ENCODE results near the gene SCIN.

Gene SCIN

DNA sequence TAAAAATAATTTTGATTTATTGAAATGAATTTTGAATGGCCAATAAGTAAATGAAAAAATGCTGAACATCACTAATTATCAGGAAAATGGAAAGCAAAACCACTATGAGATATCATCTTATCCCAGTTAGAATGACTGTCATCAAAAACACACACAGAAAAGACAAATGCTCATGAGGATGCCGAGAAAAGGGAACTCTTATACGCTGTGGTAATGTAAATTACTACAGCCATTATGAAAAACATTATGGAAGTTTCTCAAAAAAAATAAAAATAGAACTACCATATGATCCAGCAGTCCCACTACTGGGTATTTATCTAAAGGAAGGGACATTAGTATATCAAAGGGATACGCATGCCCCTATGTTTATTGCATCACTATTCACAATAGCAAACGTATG lies 15.8 kb downstream of the SCIN start:
- TF ChIP-seq GATA3 (IDR thresholded peaks at IDR 0.05; ENCODE audit: low read depth, low read length) = no peak
- no peak for TF ChIP-seq GATA2 (IDR thresholded peaks at IDR 0.05; ENCODE audit: low read depth, low read length)

DNA sequence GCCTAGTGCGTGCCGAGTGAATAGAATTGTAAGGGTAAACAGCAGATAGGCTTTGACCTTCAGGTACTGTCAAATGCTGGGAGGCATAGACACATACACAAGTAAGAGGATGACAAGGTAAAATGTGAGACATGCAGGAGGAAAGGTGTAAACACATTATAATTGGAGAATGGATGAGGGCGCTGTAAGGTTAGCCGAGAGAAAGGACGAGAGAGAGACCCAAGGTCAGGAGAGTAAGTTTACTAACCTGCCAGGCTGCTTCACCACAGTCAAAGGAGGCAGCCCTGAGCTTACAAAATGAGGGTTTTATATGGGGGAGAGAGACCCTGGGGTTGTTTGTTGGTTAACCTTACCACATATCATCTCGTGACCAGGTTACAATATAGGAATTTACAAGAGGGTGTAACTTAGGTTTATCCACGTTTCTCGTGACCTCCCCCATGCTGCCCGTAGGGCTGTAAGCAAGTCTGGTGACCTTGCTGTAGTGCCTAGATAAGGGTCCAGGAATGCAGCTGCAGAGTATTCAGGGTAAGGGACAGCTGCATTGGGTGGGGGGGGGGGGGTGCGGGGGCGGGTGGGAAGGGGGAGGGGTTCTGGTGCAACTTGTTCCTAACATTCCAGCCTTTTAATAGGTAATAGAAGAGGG lies 17.9 kb downstream of the SCIN start:
- TF ChIP-seq GATA2 (IDR thresholded peaks at IDR 0.05; ENCODE audit: low read depth, low read length) (no peak), GATA3 (IDR thresholded peaks at IDR 0.05; ENCODE audit: low read depth, low read length) (no peak)

DNA sequence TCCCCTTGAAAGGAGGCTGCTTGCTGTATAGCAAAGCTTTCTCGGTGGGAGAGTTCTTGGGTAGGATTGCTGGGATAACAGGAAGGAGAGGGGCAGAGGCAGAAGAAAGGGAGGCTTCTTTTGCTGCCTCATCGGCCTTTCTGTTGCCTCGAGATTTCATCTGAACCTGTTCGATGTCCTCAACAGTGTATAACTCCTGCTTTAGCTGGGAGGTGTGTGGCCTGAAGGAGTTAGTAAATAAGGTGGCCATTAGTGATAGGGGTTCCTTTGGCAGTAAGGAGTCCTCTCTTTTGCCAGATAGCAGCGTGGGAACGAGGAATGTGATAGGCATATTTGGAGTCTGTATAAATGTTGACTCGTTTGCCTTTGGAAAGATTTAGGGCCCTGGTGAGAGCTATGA lies 20.0 kb downstream of the SCIN start:
- TF ChIP-seq GATA2 (IDR thresholded peaks at IDR 0.05; ENCODE audit: low read depth, low read length) (no peak), GATA3 (IDR thresholded peaks at IDR 0.05; ENCODE audit: low read depth, low read length) (no peak)

DNA sequence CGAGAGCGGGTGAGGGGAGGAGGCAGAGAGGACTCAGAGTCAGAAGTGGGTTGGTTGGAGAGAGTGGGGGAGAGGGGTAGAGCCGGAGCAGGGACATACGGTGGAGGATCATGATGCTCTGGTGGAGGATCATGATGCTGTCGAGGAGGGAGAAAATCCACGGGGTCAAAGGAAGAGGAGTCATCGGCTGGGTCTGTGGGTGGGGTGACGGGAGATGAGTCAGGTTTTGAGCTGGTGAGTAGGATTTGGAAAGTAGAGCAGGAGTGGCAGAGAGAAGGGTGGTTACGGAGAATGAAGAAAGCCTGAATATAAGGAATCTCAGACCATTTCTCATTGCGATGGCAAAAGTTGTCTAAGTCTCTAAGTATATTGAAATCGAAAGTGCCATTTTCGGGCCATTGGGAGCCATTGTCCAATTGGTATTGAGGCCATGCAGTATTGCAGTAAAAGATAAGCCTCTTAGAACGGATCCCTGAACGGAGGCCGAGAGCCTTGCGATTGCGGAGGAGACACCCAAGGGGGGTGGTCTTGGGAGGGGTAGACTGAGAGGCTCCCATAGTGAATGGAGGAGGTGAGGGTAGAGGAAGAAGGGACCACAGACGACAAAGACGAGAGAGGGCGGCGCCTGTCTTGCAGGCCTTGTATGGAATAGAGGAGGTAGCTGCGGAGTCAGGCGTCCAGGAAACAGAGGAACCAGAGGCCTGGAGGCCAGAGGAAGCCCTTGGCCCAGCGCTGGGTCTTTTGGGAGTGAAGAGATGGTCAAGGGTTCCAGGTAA lies 23.8 kb downstream of the SCIN start:
- no peak for TF ChIP-seq GATA3 (IDR thresholded peaks at IDR 0.05; ENCODE audit: low read depth, low read length)
- no peak for TF ChIP-seq GATA2 (IDR thresholded peaks at IDR 0.05; ENCODE audit: low read depth, low read length)

DNA sequence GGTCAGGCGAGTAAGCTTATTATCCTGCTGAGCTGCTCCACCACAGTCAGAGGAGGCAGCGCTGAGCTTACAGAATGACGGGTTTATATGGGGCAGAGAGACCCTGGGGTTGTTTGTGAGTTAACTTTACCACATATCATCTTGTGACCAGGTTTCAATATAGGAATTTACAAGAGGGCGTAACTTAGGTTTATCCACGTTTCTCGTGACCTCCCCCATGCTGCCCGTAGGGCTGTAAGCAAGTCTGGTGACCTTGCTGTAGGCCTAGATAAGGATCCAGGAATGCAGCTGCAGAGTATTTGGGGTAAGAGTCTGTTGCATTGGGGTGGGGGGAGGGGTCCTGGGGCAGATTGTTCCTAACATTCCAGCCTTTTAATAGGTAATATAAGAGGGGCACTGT lies 24.6 kb downstream of the SCIN start:
- TF ChIP-seq GATA2 (IDR thresholded peaks at IDR 0.05; ENCODE audit: low read depth, low read length) = no peak
- no peak for TF ChIP-seq GATA3 (IDR thresholded peaks at IDR 0.05; ENCODE audit: low read depth, low read length)

DNA sequence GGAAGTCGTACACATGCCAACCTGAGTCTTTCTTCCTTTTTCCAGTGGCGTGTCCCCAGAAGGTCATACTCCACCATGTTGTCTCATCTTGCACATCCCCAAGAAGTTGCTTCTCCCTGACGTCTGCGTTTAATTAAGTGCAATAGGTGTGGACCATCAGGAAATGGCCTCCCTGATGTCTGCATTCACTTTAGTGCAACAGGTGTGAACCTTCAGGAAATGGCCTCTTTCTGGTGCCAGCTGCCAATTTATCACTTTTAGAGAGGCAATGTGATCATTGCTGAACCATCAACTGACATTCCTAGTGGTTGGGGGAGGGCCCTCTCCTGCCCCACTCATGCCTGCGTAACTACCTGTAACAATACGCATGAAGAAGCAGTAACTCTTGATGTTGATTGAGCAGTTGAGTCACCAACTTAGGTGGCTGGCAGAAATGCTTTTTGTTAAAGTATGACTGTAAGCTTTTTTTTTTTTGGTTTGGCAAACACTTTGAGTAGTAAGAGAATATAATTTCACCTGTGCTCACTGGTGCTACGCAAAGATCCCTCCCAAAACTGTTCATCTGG lies 25.8 kb downstream of the SCIN start:
- TF ChIP-seq GATA2 (IDR thresholded peaks at IDR 0.05; ENCODE audit: low read depth, low read length) (no peak), GATA3 (IDR thresholded peaks at IDR 0.05; ENCODE audit: low read depth, low read length) (no peak)

DNA sequence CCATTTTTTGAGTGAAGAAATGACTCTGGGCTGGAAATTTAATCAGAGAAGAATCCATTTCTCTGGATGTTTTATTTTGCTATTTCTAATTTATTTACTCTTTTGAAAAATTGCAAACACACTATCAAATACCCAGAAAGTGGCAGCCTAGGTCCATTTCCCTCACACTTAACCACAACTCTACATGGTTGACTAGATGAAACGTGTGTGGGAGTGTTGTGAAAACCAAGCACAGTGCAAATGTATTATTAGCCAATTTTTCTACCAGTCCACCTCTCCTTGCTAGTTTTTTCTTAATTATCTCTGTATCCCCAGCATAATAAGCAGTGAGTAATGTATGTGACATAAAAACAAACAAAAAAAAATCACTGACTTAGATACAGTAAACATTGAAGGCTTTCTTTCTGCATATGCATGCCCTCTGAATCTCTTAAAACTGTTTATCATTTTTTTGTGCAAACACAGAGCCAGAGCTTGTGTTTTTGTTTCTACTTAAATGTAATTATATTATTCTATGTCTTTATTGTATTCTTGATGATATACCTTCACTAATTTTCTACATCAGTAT lies 30.9 kb downstream of the SCIN start:
- TF ChIP-seq GATA3 (IDR thresholded peaks at IDR 0.05; ENCODE audit: low read depth, low read length) = no peak
- TF ChIP-seq GATA2 (IDR thresholded peaks at IDR 0.05; ENCODE audit: low read depth, low read length) = no peak

DNA sequence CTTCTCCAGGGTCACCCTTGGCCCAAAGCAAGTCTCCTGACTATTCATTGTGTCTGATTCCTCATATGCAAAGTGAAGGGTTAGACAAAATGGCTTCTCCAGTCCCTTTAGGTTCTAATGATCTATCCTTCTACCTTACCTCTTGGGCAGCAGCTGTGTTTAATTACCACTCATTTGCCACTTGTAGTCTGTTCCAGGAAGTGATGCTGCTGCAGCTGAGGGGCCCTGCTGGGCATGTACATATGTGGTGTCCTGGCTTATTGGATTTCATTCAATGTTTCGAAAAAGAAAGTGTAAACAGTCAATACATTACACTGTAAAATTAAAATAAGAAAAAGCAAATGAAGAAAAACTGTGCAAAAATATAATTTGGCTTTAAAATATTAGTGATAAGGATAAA lies 36.6 kb downstream of the SCIN start:
- TF ChIP-seq GATA2 (IDR thresholded peaks at IDR 0.05; ENCODE audit: low read depth, low read length) (no peak), GATA3 (IDR thresholded peaks at IDR 0.05; ENCODE audit: low read depth, low read length) (no peak)

DNA sequence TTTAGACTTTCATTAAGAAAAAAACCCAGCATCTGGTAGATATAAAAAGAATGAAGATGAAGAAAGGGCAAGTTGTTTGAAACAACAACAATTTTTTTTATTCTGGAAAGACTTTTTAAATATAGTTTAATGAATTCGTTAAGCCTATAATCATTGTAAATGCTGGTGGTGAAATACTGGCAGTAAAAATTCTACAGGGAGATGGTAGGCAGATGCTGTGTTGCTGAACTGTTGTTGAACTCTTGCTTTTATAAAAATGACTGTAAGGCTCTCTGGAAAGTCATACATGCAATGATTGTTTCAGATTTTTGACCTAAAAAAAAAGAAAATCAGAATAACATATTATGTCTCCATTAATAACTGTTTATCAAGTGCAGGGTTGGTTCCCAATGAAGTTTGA lies 39.0 kb downstream of the SCIN start:
- TF ChIP-seq GATA2 (IDR thresholded peaks at IDR 0.05; ENCODE audit: low read depth, low read length) (no peak), GATA3 (IDR thresholded peaks at IDR 0.05; ENCODE audit: low read depth, low read length) (no peak)

DNA sequence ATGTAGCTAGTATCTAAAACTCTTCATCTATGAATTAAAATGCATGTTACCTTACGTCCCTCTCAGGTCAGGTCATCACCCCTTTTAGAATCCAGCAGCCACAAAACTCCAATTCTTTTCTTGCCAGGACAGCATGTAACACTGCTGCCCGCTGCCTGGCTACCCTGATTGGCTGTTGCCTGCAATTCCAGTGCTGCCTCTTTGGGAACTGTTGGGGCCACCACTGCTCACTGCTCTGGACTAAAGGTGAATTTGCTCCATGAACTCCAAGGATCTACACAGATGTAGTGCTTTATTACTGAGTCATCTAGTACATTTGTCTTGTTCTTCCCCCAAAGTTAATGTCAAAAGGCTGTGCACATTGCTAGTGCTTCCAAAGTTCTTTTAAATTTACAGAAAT lies 40.4 kb downstream of the SCIN start:
- TF ChIP-seq GATA2 (IDR thresholded peaks at IDR 0.05; ENCODE audit: low read depth, low read length) (no peak), GATA3 (IDR thresholded peaks at IDR 0.05; ENCODE audit: low read depth, low read length) (no peak)

DNA sequence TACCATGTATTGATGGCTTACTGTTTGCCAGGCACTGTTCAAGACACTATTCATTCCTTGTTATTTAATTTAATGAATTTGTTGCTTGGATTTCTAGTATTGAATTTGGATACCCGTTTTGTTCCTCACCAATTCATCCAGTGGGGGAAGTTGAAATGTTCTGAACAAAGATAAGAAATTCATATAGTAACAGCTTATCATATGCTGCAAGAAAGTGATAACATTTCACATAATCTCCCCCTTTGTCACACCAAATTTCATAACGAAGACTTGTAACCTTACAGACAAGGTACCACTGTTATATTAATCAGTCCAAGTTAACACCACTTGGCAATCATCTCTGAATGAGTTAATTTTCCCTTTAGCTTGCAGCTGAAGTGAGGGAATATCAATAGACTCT lies 42.1 kb downstream of the SCIN start:
- TF ChIP-seq GATA3 (IDR thresholded peaks at IDR 0.05; ENCODE audit: low read depth, low read length) (no peak), GATA2 (IDR thresholded peaks at IDR 0.05; ENCODE audit: low read depth, low read length) (no peak)

DNA sequence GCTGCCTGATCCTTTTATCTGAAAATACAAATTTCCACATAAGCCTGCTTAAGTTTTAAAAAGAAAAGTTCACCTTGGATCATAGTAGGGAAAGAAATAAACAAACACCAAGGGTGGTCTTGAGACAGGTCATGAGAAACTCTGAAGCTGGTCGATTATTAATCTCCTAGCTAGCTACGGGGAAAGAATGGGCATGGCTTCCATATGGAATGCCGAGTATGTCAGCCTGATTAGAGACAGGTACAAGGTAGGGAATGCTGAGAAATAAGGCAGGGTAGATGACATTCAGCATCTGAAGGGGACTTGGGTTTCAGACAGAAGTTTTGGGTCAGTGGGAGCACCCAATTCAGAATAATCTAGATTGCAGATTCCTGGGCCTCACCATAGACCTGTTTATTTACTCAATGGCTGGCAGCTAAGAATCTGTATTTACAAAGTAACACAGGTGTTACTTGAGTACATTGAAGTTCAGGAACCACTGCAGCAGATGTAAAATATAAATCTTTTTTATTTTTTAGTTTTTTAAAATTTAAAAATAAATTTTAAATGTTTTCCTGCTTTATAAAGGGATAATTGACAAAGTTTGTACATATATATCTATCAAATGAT lies 49.0 kb downstream of the SCIN start:
- TF ChIP-seq GATA3 (IDR thresholded peaks at IDR 0.05; ENCODE audit: low read depth, low read length) (no peak), GATA2 (IDR thresholded peaks at IDR 0.05; ENCODE audit: low read depth, low read length) (no peak)

DNA sequence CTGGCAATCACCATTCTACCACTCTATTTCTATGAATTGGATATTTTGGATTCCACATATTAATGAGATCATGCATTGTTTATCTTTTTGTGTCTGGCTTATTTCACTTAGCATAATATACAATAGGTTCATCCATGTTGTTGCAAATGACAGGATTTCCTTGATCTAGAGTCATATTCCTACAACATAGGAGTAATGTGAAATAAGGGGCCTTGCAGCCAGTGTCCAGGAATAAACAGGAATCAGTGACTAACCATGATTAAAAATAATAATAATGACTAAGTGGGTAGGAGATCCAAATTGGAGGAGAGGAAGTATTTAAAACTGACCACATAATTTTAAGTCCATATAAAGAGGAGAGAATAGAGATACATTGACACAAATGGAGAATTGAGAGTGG lies 49.9 kb downstream of the SCIN start:
- no peak for TF ChIP-seq GATA3 (IDR thresholded peaks at IDR 0.05; ENCODE audit: low read depth, low read length)
- no peak for TF ChIP-seq GATA2 (IDR thresholded peaks at IDR 0.05; ENCODE audit: low read depth, low read length)

DNA sequence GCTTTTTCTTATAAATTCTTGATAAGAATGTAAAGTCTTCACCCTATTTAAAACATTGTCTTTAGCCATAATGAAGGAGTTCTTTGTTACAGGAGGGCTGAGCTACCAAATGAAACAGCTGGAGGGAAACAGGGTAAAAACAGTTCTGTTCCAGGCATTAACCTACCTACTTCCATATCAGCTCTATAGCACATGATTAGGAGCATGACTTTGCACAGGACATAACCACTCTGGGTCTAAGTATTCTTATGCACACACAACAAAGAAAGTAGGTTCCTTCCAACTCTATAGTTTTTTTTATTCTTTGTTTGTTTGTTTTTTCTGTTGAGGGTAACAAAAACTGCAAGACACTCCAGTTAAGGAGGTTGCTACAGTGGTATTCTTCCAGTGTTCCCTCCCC lies 52.7 kb downstream of the SCIN start:
- no peak for TF ChIP-seq GATA2 (IDR thresholded peaks at IDR 0.05; ENCODE audit: low read depth, low read length)
- TF ChIP-seq GATA3 (IDR thresholded peaks at IDR 0.05; ENCODE audit: low read depth, low read length) = no peak

All from SH-SY5Y (cell line).